HG02610 (cell line): Measurements from ENCODE around the gene CCDC187.
"Not testable (repeated sequence)": the region's sequence is repeated elsewhere in the genome, so short reads cannot be mapped to it uniquely, and the experiment has no call there.

Experiments
- ATAC-seq: cut with Tn5 transposase; IDR thresholded peaks from one replicate; pipeline ENCODE4 v1.9.1; 2021; ENCODE audit warnings: mild to moderate bottlenecking, moderate library complexity; ENCODE audit not compliant: unreplicated experiment

Gene CCDC187

GRCh38 chr9:136244122-136244968 is 59.5 kb downstream of the CCDC187 start:
- ATAC-seq, result peak; percentile 50

DNA sequence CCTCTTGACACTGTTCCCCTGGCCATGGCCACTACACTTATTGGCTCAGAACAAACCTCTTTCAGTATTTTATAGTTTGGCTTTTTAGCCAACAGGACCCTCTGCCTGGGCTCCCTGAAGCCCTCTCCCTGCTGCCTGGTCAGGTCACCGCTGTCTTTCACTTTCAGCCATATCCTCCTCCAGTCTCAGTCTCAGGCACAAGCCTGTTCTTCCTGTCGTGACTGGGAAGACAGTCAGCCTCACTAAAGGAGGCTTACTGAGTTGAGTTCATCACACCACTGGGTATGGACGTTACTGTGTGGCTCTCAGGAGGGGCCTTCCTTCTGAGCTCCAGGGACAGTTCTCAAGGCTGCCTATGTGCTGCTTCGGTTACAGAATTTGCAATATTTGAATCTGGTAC is 60.3 kb downstream of the CCDC187 start:
- ATAC-seq, result no peak

GRCh38 chr9:136242918-136243525 is 60.9 kb downstream of the CCDC187 start:
- no peak for ATAC-seq

GRCh38 chr9:136242248-136242647 is 61.6 kb downstream of the CCDC187 start:
- ATAC-seq, result no peak

DNA sequence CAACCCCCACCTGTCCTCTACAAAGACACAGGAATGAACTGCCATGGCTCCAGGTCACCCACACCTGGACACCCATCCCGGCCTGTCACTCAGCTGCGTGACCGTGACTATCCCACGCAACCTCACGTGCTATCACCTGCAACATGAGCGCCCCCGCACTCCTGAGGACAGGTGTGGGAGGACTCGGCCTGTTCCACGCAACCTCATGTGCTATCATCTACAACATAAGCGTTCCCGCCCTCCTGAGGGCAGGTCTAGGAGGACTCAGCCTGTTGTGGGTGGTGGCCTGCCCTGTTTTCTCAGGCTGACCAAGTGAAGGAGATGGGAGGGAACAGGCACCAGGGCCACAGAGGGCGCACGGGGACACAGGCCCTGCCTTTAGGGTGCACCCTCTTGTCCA is 62.4 kb downstream of the CCDC187 start:
- ATAC-seq, result no peak

DNA sequence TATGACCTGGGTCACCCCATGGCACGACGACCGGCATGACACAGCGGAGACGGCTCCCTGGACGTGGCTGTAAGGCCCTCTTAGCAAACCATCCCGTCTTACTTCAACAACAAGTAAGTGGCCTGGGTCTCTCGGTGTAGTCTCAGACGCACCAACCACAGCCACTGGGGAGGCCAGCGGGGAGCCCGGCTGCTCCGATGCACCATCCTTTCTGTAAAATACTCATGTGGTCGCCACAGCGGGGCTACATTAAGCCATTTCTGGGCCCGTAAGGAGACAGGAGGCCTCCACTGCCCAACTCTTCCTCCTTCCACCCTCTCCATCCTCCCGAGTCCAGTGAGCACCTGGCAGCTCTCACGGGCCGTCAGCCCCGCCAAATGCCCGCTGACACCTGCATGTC is 63.0 kb downstream of the CCDC187 start:
- no peak for ATAC-seq

DNA sequence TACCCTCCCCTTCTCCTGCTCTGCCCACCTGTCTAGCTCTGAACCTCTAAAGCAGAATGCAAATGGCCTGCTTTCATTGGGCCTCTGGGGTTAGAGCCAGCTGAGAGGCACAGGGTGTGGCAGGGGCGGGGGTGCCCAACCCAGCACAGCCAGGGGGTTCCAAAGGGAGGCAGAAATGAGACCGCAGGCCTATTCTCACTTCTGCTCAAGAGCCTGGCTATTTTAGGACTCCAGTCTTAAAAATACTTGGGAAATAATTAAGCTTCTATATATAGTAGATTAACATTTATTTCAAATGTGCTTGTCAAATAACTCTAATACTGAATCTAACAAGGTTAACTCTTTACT is 63.9 kb downstream of the CCDC187 start:
- no peak for ATAC-seq

DNA sequence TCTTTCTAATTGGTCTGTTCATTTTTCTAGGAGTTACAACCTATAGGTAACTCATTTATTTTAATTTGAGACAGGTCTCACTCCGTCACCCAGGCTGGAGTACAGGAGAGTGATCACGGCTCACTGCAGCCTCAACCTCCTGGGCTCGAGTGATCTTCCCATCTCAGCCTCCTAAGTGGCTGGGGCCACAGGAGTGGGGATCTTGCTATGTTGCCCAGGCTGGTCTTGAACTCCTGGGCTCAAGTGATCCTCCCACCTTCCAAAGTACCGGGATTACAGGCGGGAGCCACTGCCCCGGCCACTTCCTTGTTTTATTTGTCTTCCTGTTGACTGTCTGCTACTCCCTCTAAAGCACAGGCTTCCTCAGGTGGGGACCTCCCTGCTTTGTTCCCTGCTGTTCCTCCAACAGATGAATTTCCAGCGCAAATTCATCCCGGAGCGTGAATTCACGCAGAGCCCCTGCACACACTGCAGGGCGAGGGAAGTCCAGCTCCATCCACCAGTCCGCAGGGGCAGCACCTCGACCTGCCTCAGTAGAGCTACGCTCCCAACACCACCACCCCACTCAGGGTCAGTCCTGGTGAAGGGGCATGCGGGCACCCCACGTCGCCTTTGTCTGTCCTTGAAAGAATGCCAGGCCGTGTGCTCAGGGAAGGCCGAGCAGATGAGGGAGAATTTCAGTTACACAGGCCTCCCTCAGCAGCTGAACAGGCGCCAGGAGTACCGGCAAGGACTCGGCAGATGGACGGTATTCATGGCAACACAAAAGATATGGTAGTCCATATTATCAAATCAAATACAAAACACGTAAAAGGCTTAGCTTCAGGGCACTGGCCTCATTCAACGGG is 64.5 kb downstream of the CCDC187 start:
- no peak for ATAC-seq

DNA sequence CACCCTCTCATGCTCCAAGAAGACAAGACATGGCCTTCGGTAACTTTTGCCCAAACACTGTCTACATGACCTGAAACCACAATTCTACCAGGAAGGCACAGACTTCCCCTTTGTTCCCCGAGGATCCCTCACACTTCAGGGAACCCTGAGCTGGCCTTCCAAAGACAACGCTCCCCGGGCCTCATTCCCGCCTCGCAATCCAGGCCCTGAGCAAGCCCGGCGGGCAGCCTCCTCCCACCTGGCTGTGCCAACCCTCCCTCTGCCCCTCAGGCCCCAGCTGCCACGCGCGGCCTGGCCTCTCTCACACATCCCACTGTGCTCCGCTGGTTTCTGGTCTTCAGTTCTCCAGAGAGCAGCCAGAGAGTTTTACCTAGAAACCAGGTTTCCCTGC is 65.6 kb downstream of the CCDC187 start:
- ATAC-seq, result no peak

- no peak for ATAC-seq
Observed at GRCh38 chr9:136237486-136238341, 66.2 kb downstream of the CCDC187 start.

DNA sequence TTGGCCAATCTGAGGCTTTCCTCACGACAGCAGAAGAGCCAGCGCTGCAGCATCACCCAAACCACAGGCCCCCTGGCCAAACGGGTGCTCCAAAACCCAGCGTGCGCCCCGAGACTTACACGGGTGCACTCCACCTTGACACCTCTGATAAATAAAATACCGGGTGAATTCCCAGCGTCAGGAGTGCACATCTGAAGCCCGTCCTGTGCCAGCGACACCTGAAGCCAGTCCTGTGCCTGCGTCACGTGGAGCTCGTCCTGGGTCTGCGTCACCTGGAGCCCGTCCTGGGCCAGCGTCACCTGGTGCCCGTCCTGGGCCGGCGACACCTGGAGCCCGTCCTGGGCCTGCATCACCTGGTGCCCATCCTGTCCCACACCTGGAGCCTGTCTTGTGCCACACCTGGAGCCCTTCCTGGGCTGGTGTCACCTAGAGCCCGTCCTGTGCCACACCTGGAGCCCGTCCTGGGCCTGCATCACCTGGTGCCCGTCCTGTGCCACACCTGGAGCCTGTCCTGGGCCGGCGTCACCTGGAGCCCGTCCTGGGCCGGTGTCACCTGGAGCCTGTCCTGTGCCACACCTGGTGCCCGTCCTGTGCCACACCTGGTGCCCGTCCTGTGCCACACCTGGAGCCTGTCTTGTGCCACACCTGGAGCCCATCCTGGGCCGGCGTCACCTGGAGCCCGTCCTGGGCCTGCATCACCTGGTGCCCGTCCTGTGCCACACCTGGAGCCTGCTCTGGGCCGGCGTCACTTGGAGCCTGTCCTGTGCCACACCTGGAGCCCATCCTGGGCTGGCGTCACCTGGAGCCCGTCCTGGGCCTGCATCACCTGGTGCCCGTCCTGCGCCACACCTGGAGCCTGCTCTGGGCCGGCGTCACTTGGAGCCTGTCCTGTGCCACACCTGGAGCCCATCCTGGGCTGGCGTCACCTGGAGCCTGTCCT is 67.2 kb downstream of the CCDC187 start:
- not testable (repeated sequence) for ATAC-seq

- ATAC-seq, result no peak
Observed at GRCh38 chr9:136235709-136236455, 68.0 kb downstream of the CCDC187 start.

GRCh38 chr9:136235171-136235570 is 68.7 kb downstream of the CCDC187 start:
- ATAC-seq, result no peak

DNA sequence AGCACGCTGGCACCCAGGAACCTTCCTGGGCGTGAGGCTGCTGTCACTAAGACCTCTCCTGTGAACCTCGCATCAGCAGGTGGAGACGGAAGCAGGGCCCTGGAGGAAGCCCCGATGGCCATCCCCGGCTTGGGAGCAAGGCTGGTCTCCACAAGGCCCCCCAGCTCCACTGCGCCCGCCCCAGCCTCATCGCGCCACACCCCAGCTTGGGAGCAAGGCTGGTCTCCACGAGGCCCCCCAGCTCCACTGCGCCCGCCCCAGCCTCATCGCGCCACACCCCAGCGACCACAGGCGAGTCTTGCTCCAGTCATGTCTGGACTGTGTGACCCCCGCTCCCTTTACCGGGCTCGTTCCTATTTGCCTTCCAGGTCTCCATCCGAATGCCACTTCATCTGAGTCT is 69.3 kb downstream of the CCDC187 start:
- no peak for ATAC-seq

DNA sequence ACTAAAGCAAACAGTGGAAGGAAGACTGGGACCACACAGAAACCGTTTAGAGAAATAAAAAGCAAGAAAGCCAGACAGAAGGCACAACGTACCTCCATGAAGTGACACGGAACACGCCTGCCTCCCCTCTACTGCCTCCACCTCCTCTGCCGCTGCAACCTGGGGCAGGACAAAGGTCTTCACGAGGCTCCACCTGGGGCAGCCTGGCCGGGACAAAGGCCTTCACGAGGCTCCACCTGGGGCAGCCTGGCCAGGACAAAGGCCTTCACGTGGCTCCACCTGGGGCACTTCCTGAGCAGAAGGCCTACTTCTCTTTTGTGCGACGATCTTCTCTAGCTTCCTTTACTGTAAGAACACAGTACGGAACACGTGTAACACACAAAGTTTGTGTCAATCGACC is 70.0 kb downstream of the CCDC187 start:
- ATAC-seq, result no peak

DNA sequence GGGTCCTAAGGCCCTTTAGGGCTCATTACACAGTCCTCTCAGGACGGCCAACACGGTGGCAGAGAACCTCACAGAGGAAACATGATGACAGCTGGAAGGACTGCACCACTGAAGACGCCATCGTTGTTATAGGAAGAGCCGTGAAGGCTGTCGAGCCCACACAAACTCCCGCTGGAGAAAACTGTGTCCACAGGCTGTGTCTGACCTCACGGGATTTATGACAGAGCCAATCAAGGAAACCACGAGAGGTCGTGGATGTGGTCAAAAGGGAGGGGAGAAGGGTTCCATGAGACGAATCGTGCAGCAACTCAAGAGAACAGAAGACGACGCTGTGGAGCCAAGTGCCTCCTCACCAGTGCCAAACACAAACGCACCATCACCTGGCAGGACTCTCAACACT is 70.5 kb downstream of the CCDC187 start:
- ATAC-seq, result no peak

DNA sequence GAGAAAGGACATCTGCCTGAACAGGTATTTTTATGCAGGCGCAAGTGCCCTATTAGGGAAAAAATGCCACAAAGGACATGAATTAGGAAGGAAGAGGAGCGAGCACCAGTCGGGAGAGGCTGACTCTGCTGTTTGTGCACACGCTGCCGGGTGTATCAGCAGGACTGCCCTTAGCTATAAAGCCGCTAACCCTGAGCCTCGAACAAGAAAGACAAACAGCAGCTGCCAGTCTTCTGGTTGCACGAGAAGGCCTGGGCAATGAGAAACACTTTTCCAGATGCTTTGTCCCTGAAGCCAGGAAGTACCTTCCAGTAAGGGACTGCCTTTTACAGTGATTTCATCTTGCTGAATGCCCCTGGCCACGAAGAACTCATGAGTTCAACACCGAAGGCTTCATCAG is 70.9 kb downstream of the CCDC187 start:
- ATAC-seq, result no peak

GRCh38 chr9:136231478-136232297 is 72.2 kb downstream of the CCDC187 start:
- ATAC-seq, result no peak
